HepG2 (cell line): ENCODE measurements around the gene LAMA5. TPM values are rescaled to one million over a fixed set of nuclear protein-coding genes. Genes with fewer than 3 reads are reported as not detected.

Experiments
- AGO1 ChIP-seq: fragments of 200-400 bp; formaldehyde crosslinking; IDR thresholded peaks from 2 replicates; pipeline ENCODE4 v1.6.1; 2017; ENCODE audit warnings: mild to moderate bottlenecking, low read depth, low read length, moderate library complexity; ENCODE audit not compliant: poor library complexity, severe bottlenecking
- ELF1 ChIP-seq: sonication (generic); formaldehyde crosslinking; IDR thresholded peaks from 2 replicates; pipeline ENCODE4 v1.4.0; 2020; ENCODE audit warnings: missing genetic modification reagents
- ETV5 ChIP-seq: IDR thresholded peaks from 2 replicates; pipeline ENCODE4 v1.6.1; 2018; ENCODE audit warnings: missing biosample characterization, missing genetic modification reagents, inconsistent platforms, borderline replicate concordance
- GABPA ChIP-seq, 2 experiments: IDR thresholded peaks; 2 replicates each; pipeline ENCODE4 v1.6.1; 2011 to 2016; ENCODE audit warnings: low read depth in 2 of 2, low read length in 1 of 2, missing biosample characterization in 1 of 2, missing genetic modification characterization in 1 of 2
- KAT8 ChIP-seq: IDR thresholded peaks from 2 replicates; pipeline ENCODE4 v1.6.1; 2016; ENCODE audit warnings: missing genetic modification reagents, missing compliant biosample characterization
- PLRG1 ChIP-seq: fragments of 450-650 bp; conservative IDR thresholded peaks from 2 replicates; pipeline ENCODE4 v1.6.1; 2016
- REPIN1 ChIP-seq: sonication (generic); formaldehyde crosslinking; IDR thresholded peaks from 2 replicates; pipeline ENCODE4 v1.8.0; 2022; ENCODE audit warnings: missing genetic modification reagents, low read depth, mild to moderate bottlenecking, borderline replicate concordance
- SRF ChIP-seq: IDR thresholded peaks from 2 replicates; pipeline ENCODE4 v1.6.1; 2011; ENCODE audit warnings: mild to moderate bottlenecking, low read depth, low read length, moderate library complexity
- TBX2 ChIP-seq: sonication (generic); formaldehyde crosslinking; IDR thresholded peaks from 2 replicates; pipeline ENCODE4 v1.5.0; 2020; ENCODE audit warnings: missing genetic modification reagents, mild to moderate bottlenecking, borderline replicate concordance
- ZNF264 ChIP-seq: sonication (generic); formaldehyde crosslinking; IDR thresholded peaks from 2 replicates; pipeline ENCODE4 v1.4.0; 2020; ENCODE audit warnings: missing genetic modification reagents
- ZNF570 ChIP-seq: sonication (generic); formaldehyde crosslinking; IDR thresholded peaks from 2 replicates; pipeline ENCODE4 v1.4.0; 2020; ENCODE audit warnings: mild to moderate bottlenecking, missing genetic modification reagents, borderline replicate concordance
- ZNF674 ChIP-seq: sonication (generic); formaldehyde crosslinking; IDR thresholded peaks from 2 replicates; pipeline ENCODE4 v1.5.0; 2020; ENCODE audit warnings: low read depth, mild to moderate bottlenecking, missing genetic modification reagents
- ZNF749 ChIP-seq: sonication (generic); formaldehyde crosslinking; IDR thresholded peaks from 2 replicates; pipeline ENCODE4 v1.8.0; 2022; ENCODE audit warnings: mild to moderate bottlenecking, missing genetic modification reagents, moderate library complexity, borderline replicate concordance
- polyA plus RNA-seq, 8 experiments: library from polyadenylated mRNA; depleted of rRNA in 3 of 8; stranded (reverse) in 7 of 8; unstranded in 1 of 8; fragments of >200 nt; fragmentation: Illumina TruSeq in 4 of 8; extraction: Trizol in 4 of 8; gene quantifications; 2 replicates each; pipeline versions ENCODE4 v1.2.1 to v1.2.3, GENCODE V29; 2011 to 2016; ENCODE audit warnings: low read depth in 4 of 8, missing spikeins in 1 of 8, mixed read lengths in 1 of 8; ENCODE audit not compliant: insufficient read depth in 1 of 8
- total RNA-seq, 5 experiments: library from RNA; depleted of rRNA; stranded (reverse); fragments of >200 nt; fragmentation: Illumina TruSeq; extraction: Trizol; gene quantifications; 2 replicates each; pipeline ENCODE4 v1.2.3, GENCODE V29; 2016; ENCODE audit warnings: low read depth in 1 of 5
- TF ChIP-seq, protein P1 (sequence below): sonication (generic); formaldehyde crosslinking; IDR thresholded peaks from 2 replicates; pipeline ENCODE4 v1.4.0; 2020; ENCODE audit warnings: missing genetic modification reagents
- TF ChIP-seq, protein P2 (sequence below): sonication (generic); formaldehyde crosslinking; IDR thresholded peaks from 2 replicates; pipeline ENCODE4 v1.9.0; 2021; ENCODE audit warnings: missing genetic modification reagents, mild to moderate bottlenecking, borderline replicate concordance
- TF ChIP-seq, protein P3 (sequence below): fragments of 450-650 bp; IDR thresholded peaks from 2 replicates; pipeline ENCODE4 v1.6.1; 2017
- TF ChIP-seq, protein P4 (sequence below): sonication (generic); formaldehyde crosslinking; IDR thresholded peaks from 2 replicates; pipeline ENCODE4 v1.4.0; 2020; ENCODE audit warnings: mild to moderate bottlenecking, low read depth, missing genetic modification reagents

LAMA5 gene
- total and polyA plus RNA-seq, 2 of the 13 experiments (the other 11 are each of a cell fraction or from before 2014, with no cell fraction given): 21.0 to 44.7 TPM

DNA sequence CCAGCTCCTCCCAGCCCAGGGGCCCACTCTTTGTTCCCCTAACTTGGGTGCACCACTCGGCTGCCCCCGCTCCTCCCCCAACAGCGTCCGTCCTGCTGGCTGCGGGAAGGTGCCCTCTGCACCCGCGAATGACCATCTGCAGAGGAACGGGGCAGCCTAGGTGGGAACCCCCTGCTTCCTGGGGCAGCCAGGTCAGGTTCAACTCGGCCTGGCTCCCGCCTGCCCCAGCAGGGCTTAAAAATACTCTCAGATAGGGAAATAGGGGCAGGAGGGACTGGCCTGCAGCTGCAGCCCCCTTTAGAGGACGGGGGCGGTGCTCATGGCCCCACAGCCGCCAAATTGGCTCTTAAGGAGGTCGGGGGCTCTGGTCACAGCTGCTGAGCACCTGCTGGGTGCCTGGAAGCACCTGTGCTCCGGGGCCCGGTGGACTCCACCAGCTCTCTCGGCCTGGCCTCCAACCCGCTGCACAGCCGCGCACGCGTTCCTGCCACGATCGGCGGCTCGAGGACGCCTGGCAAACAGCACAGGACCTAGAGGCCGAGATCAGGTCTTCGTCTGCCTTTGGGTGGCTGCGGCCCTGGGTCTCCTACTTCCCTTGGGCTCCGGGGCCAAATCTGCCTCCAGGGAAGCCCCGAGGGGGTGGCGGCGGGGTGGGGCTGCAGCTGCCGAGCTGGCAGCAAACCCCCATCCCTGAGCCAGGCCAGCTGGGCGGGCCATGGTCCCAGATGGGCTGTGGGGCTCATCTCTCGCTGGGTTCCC lies 700 bp upstream of the LAMA5 start (continued):
- TF ChIP-seq, protein P1, sequence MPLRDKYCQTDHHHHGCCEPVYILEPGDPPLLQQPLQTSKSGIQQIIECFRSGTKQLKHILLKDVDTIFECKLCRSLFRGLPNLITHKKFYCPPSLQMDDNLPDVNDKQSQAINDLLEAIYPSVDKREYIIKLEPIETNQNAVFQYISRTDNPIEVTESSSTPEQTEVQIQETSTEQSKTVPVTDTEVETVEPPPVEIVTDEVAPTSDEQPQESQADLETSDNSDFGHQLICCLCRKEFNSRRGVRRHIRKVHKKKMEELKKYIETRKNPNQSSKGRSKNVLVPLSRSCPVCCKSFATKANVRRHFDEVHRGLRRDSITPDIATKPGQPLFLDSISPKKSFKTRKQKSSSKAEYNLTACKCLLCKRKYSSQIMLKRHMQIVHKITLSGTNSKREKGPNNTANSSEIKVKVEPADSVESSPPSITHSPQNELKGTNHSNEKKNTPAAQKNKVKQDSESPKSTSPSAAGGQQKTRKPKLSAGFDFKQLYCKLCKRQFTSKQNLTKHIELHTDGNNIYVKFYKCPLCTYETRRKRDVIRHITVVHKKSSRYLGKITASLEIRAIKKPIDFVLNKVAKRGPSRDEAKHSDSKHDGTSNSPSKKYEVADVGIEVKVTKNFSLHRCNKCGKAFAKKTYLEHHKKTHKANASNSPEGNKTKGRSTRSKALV (CRISPR knock-in tag): peak; percentile 77
- peak; percentile 60; the same call in 1 of the 2 replicates for TF ChIP-seq ZNF264 (CRISPR knock-in tag)
- TF ChIP-seq ETV5 (CRISPR knock-in tag): peak; percentile 8; the same call in 1 of the 2 replicates
- TF ChIP-seq KAT8 (CRISPR knock-in tag): peak; percentile 55
- peak; percentile 94 for TF ChIP-seq ZNF749 (CRISPR knock-in tag)
- TF ChIP-seq REPIN1: no peak; the same call in 1 of the 2 replicates
- TF ChIP-seq SRF: 0 out of 2 replicates have a peak, but pooled peaks have one; percentile 5
- peak; percentile 94 for TF ChIP-seq ZNF570 (CRISPR knock-in tag)
- TF ChIP-seq, protein P2, sequence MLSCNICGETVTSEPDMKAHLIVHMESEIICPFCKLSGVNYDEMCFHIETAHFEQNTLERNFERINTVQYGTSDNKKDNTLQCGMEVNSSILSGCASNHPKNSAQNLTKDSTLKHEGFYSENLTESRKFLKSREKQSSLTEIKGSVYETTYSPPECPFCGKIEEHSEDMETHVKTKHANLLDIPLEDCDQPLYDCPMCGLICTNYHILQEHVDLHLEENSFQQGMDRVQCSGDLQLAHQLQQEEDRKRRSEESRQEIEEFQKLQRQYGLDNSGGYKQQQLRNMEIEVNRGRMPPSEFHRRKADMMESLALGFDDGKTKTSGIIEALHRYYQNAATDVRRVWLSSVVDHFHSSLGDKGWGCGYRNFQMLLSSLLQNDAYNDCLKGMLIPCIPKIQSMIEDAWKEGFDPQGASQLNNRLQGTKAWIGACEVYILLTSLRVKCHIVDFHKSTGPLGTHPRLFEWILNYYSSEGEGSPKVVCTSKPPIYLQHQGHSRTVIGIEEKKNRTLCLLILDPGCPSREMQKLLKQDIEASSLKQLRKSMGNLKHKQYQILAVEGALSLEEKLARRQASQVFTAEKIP (CRISPR knock-in tag): no peak
- TF ChIP-seq, protein P3, sequence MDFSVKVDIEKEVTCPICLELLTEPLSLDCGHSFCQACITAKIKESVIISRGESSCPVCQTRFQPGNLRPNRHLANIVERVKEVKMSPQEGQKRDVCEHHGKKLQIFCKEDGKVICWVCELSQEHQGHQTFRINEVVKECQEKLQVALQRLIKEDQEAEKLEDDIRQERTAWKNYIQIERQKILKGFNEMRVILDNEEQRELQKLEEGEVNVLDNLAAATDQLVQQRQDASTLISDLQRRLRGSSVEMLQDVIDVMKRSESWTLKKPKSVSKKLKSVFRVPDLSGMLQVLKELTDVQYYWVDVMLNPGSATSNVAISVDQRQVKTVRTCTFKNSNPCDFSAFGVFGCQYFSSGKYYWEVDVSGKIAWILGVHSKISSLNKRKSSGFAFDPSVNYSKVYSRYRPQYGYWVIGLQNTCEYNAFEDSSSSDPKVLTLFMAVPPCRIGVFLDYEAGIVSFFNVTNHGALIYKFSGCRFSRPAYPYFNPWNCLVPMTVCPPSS: no peak
- peak; percentile 63 for TF ChIP-seq TBX2
- TF ChIP-seq ZNF674 (CRISPR knock-in tag): peak; percentile 27; the same call in 1 of the 2 replicates
- peak; percentile 50 for TF ChIP-seq ELF1 (CRISPR knock-in tag)
- TF ChIP-seq PLRG1: no peak
- no peak for TF ChIP-seq AGO1
- TF ChIP-seq, protein P4, sequence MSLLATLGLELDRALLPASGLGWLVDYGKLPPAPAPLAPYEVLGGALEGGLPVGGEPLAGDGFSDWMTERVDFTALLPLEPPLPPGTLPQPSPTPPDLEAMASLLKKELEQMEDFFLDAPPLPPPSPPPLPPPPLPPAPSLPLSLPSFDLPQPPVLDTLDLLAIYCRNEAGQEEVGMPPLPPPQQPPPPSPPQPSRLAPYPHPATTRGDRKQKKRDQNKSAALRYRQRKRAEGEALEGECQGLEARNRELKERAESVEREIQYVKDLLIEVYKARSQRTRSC (CRISPR knock-in tag): peak; percentile 91; the same call in 1 of the 2 replicates
- no peak for TF ChIP-seq GABPA (IDR thresholded peaks at IDR 0.05; ENCODE audit: low read depth, low read length)
- TF ChIP-seq GABPA (CRISPR knock-in tag; IDR thresholded peaks at IDR 0.05; ENCODE audit: low read depth): no peak
